Mesodermal cell (in vitro differentiated cells): Measurements from ENCODE around the gene PIGL.
"Not testable (repeated sequence)": the region's sequence is repeated elsewhere in the genome, so short reads cannot be mapped to it uniquely, and the experiment has no call there.

Experiments
- H3K27ac ChIP-seq: 2 replicates; pipeline ENCODE4 v1.7.0; 2013; ENCODE audit warnings: mild to moderate bottlenecking, low read depth, low read length, moderate library complexity; ENCODE audit not compliant: severe bottlenecking
- H3K36me3 ChIP-seq: 2 replicates; pipeline ENCODE4 v1.7.1; 2013; ENCODE audit warnings: mild to moderate bottlenecking, low read length, moderate library complexity; ENCODE audit not compliant: control insufficient read depth, insufficient read depth
- H3K4me1 ChIP-seq: one replicate; pipeline ENCODE4 v1.7.1; 2013; ENCODE audit warnings: mild to moderate bottlenecking, low read length; ENCODE audit not compliant: insufficient read depth, control insufficient read depth, poor library complexity, severe bottlenecking
- H3K4me3 ChIP-seq: 2 replicates; pipeline ENCODE4 v1.7.0; 2013; ENCODE audit warnings: low read length, control low read depth, mild to moderate bottlenecking; ENCODE audit not compliant: insufficient read depth, poor library complexity, severe bottlenecking; ENCODE audit errors: extremely low read depth
- H3K9me3 ChIP-seq: 2 replicates; pipeline ENCODE4 v1.7.1; 2013; ENCODE audit warnings: mild to moderate bottlenecking, low read length, moderate library complexity; ENCODE audit not compliant: control insufficient read depth
- WGBS, 2 experiments: methylation state at CpG; one replicate each; pipeline ENCODE4 v1.1.5; 2013; ENCODE audit warnings: missing lambda C conversion rate in 2 of 2; ENCODE audit not compliant: insufficient coverage in 2 of 2; 5-methylcytosine and 5-hydroxymethylcytosine counted together

PIGL gene

GRCh38 chr17:16216341-16217001 is 539 bp upstream of the PIGL start:
- peak overlapping the region; percentile 98 for H3K4me3 ChIP-seq
- not testable (repeated sequence) for H3K9me3 ChIP-seq, H3K4me1 ChIP-seq
- WGBS, 2 experiments = 92 to 95% methylated on average over 18 to 27 of the region's 38 CpGs
- peaks cover 14% of the 10 kb centered on the region for H3K36me3 ChIP-seq
- peak overlapping the region; percentile 96 for H3K27ac ChIP-seq

- WGBS, 2 experiments = no CpG with 5 or more reads among the region's 3 CpGs
- peaks cover 25% of the 10 kb centered on the region for H3K36me3 ChIP-seq
- H3K27ac ChIP-seq = no peak overlapping the region
- H3K4me1 ChIP-seq = no peaks in the 10 kb centered on the region
- H3K9me3 ChIP-seq = no peaks in the 10 kb centered on the region
- H3K4me3 ChIP-seq = no peak overlapping the region
Measured at GRCh38 chr17:16222406-16222805, 5.4 kb downstream of the PIGL start.

- not testable (repeated sequence) for H3K4me3 ChIP-seq, H3K4me1 ChIP-seq, H3K27ac ChIP-seq, H3K9me3 ChIP-seq
- 88 to 93% methylated on average over 3 of the region's 8 CpGs for WGBS, 2 experiments
- peaks cover 13% of the 10 kb centered on the region for H3K36me3 ChIP-seq
Measured at GRCh38 chr17:16229912-16230561, 13.0 kb downstream of the PIGL start.

GRCh38 chr17:16232391-16232790 is 15.4 kb downstream of the PIGL start:
- H3K36me3 ChIP-seq = peaks cover 19% of the 10 kb centered on the region
- H3K4me1 ChIP-seq = no peaks in the 10 kb centered on the region

GRCh38 chr17:16239931-16240330 is 22.9 kb downstream of the PIGL start:
- peaks cover 4% of the 10 kb centered on the region for H3K4me1 ChIP-seq
- H3K4me3 ChIP-seq = no peak overlapping the region
- no peak overlapping the region for H3K27ac ChIP-seq
- H3K9me3 ChIP-seq = no peaks in the 10 kb centered on the region
- peaks cover 7% of the 10 kb centered on the region for H3K36me3 ChIP-seq
- 93% methylated on average over 2 of the region's 3 CpGs; no CpG with 5 or more reads in 1 of the 2 experiments for WGBS, 2 experiments

More at GRCh38 chr17:16232391-16232790, 15.4 kb downstream of the PIGL start:
- Histone ChIP-seq H3K9me3 (no peaks in the 10 kb centered on the region), H3K4me3 (no peak overlapping the region), H3K27ac (no peak overlapping the region)
- WGBS, 2 experiments = no CpG with 5 or more reads among the region's 1 CpG

GRCh38 chr17:16241906-16242399 is 24.9 kb downstream of the PIGL start:
- Histone ChIP-seq H3K27ac (no peak overlapping the region), H3K9me3 (no peaks in the 10 kb centered on the region), H3K4me1 (peaks cover 4% of the 10 kb centered on the region)

GRCh38 chr17:16243385-16243784 is 26.4 kb downstream of the PIGL start:
- 78 to 100% methylated on average over 1 to 2 of the region's 5 CpGs for WGBS, 2 experiments
- Histone ChIP-seq H3K27ac (no peak overlapping the region), H3K9me3 (no peaks in the 10 kb centered on the region)

More at GRCh38 chr17:16241906-16242399, 24.9 kb downstream of the PIGL start:
- H3K36me3 ChIP-seq = no peaks in the 10 kb centered on the region
- no peak overlapping the region for H3K4me3 ChIP-seq

GRCh38 chr17:16243801-16244567 is 27.0 kb downstream of the PIGL start:
- 53 to 67% methylated on average over 5 of the region's 9 CpGs for WGBS, 2 experiments
- Histone ChIP-seq H3K36me3 (no peaks in the 10 kb centered on the region), H3K27ac (no peak overlapping the region), H3K9me3 (no peaks in the 10 kb centered on the region), H3K4me1 (peaks cover 4% of the 10 kb centered on the region), H3K4me3 (no peak overlapping the region)

More at GRCh38 chr17:16243385-16243784, 26.4 kb downstream of the PIGL start:
- Histone ChIP-seq H3K4me3 (no peak overlapping the region), H3K4me1 (peaks cover 4% of the 10 kb centered on the region), H3K36me3 (no peaks in the 10 kb centered on the region)

- 93 to 100% methylated on average over 1 to 5 of the region's 7 CpGs for WGBS, 2 experiments
- H3K36me3 ChIP-seq = no peaks in the 10 kb centered on the region
- no peak overlapping the region for H3K27ac ChIP-seq
- peaks cover 4% of the 10 kb centered on the region for H3K4me1 ChIP-seq
- no peak overlapping the region for H3K4me3 ChIP-seq
- no peaks in the 10 kb centered on the region for H3K9me3 ChIP-seq
Measured at GRCh38 chr17:16247586-16247984, 30.6 kb downstream of the PIGL start.

GRCh38 chr17:16250635-16251034 is 33.6 kb downstream of the PIGL start:
- Histone ChIP-seq H3K27ac (no peak overlapping the region), H3K9me3 (no peaks in the 10 kb centered on the region), H3K36me3 (no peaks in the 10 kb centered on the region), H3K4me1 (peaks cover 4% of the 10 kb centered on the region), H3K4me3 (no peak overlapping the region)
- no CpG with 5 or more reads among the region's 1 CpG for whole genome bisulfite sequencing, 2 experiments
